Cardiac fibroblast (primary cell): ENCODE data around the gene PDE9A.
A peak's percentile ranks its signal among the peaks of the same experiment; 100 is the strongest.

Experiments used
- DNase-seq, 2 donors: peaks; one replicate each; pipeline versions ENCODE4 v3.0.0 to v3.0.0-alpha.2; 2010; ENCODE audit warnings: low read depth in 2 of 2
- H3K4me3 ChIP-seq, 2 donors: replicated peaks in 1 of 2; 1 replicate in 1 of 2; 2 replicates in 1 of 2; pipeline ENCODE4 v1.5.1; 2011; ENCODE audit warnings: low read depth in 2 of 2, low read length in 2 of 2, mild to moderate bottlenecking in 2 of 2, moderate library complexity in 1 of 2
- CTCF ChIP-seq: IDR thresholded peaks from one replicate; pipeline ENCODE4 v1.5.1; 2011; ENCODE audit warnings: low read depth, mild to moderate bottlenecking, low read length, inconsistent platforms

PDE9A gene

GRCh38 chr21:42663860-42664535 lies 10.6 kb downstream of the PDE9A start:
- DNase-seq = no peak
- TF ChIP-seq CTCF = no peak
- H3K4me3 ChIP-seq = no peak overlapping the region

DNA sequence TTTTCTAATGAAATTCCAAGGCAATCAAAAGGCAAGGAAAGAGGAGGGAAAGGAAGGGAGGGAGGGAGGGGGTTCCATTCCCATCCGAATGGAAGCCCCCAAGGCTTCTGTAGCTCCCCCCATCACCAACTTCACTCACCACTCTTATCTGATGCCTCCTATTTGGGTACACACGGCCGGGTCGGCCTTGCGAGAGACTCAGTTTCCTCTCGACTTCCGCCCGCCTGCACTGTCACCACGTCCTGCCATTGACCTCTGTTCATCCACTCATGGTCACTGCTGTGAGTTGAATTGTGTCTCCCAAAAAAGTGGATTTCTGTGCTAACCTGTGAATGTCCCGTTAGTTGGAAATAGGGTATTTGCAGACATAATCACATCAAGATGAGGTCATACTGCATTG lies 11.2 kb downstream of the PDE9A start:
- H3K4me3 ChIP-seq = no peak overlapping the region
- no peak for DNase-seq
- TF ChIP-seq CTCF = no peak

- no peak overlapping the region for H3K4me3 ChIP-seq
- no peak for TF ChIP-seq CTCF
- no peak for DNase-seq
These were observed 11.6 kb downstream of the PDE9A start for GRCh38 chr21:42665026-42665425.

DNA sequence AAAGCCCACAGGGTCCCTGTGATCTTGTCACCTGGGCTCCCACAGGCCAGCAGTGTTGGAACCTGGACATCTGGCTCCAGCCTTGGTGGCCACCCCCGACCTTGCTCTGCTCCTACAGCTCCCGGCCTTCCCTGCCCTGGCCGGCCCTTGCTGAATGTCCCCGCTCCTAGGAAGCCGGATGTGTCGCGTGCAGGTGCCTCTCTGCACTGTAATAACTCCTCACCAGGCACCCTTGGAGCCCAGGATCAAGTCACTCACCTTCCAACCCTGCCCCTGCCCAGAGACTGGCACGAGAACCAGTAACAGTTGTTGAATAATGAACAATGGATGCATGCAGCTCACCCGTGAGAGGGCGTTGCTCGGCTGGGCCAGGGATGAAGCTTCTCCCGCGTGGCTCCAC lies 12.1 kb downstream of the PDE9A start:
- H3K4me3 ChIP-seq = no peak overlapping the region
- TF ChIP-seq CTCF = no peak
- no peak for DNase-seq

GRCh38 chr21:42666023-42666747 lies 12.8 kb downstream of the PDE9A start:
- H3K4me3 ChIP-seq = no peak overlapping the region
- DNase-seq = peak in 1 of 2 donors; percentile 24
- TF ChIP-seq CTCF = no peak

DNA sequence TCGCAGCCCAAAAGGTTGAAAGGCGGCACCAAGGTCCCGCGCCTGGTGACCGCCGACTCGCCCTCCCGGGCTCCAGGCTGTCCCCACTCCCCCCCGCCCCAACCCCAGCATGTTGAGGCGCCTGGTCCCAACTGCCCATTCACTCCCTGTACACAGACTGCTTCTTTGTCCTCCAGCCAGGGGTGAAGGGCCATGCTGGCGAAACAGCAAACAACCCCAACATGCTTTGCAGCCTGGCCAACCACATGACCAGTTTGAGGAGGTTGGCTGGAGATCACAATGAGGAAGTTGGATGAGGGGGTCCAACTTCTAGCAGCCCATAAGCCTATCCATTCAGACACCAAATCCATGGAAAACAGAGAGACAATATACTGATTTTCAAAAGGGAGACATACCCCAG lies 13.5 kb downstream of the PDE9A start:
- no peak for DNase-seq
- H3K4me3 ChIP-seq = no peak overlapping the region
- TF ChIP-seq CTCF = no peak
